Measurements from ENCODE around the gene SLC22A8.

Gene SLC22A8

GRCh38 chr11:63012430-63012829 is 3.2 kb downstream of the SLC22A8 start:
- no peak for DNase-seq (ENCODE audit: low read depth)
- H3K4me3 ChIP-seq (ENCODE audit: low read length): no peak overlapping the region
- TF ChIP-seq CTCF (IDR thresholded peaks at IDR 0.05; ENCODE audit: insufficient read depth, low read depth, low read length, missing control alignments): no peak

- no peak overlapping the region for H3K4me3 ChIP-seq (ENCODE audit: low read length)
- no peak for TF ChIP-seq CTCF (IDR thresholded peaks at IDR 0.05; ENCODE audit: insufficient read depth, low read depth, low read length, missing control alignments)
Observed at GRCh38 chr11:63010934-63011439, 4.7 kb downstream of the SLC22A8 start.

GRCh38 chr11:63007920-63008319 is 7.7 kb downstream of the SLC22A8 start:
- no peak for DNase-seq (ENCODE audit: low read depth)

More at GRCh38 chr11:63010934-63011439, 4.7 kb downstream of the SLC22A8 start:
- DNase-seq (ENCODE audit: low read depth): no peak

GRCh38 chr11:63001456-63001855 is 14.2 kb downstream of the SLC22A8 start:
- TF ChIP-seq CTCF (IDR thresholded peaks at IDR 0.05; ENCODE audit: insufficient read depth, low read depth, low read length, missing control alignments): no peak
- H3K4me3 ChIP-seq (ENCODE audit: low read length): no peak overlapping the region
- no peak for DNase-seq (ENCODE audit: low read depth)

More at GRCh38 chr11:63007920-63008319, 7.7 kb downstream of the SLC22A8 start:
- no peak for TF ChIP-seq CTCF (IDR thresholded peaks at IDR 0.05; ENCODE audit: insufficient read depth, low read depth, low read length, missing control alignments)
- no peak overlapping the region for H3K4me3 ChIP-seq (ENCODE audit: low read length)

GRCh38 chr11:62999649-63000048 is 16.0 kb downstream of the SLC22A8 start:
- no peak overlapping the region for H3K4me3 ChIP-seq (ENCODE audit: low read length)
- no peak for TF ChIP-seq CTCF (IDR thresholded peaks at IDR 0.05; ENCODE audit: insufficient read depth, low read depth, low read length, missing control alignments)

GRCh38 chr11:62999156-62999555 is 16.5 kb downstream of the SLC22A8 start:
- no peak for DNase-seq (ENCODE audit: low read depth)
- no peak for TF ChIP-seq CTCF (IDR thresholded peaks at IDR 0.05; ENCODE audit: insufficient read depth, low read depth, low read length, missing control alignments)
- H3K4me3 ChIP-seq (ENCODE audit: low read length): no peak overlapping the region

More at GRCh38 chr11:62999649-63000048, 16.0 kb downstream of the SLC22A8 start:
- DNase-seq (ENCODE audit: low read depth): peak; percentile 27

GRCh38 chr11:62996271-62996670 is 19.4 kb downstream of the SLC22A8 start:
- TF ChIP-seq CTCF (IDR thresholded peaks at IDR 0.05; ENCODE audit: insufficient read depth, low read depth, low read length, missing control alignments): no peak
- DNase-seq (ENCODE audit: low read depth): no peak
- H3K4me3 ChIP-seq (ENCODE audit: low read length): no peak overlapping the region

Data from epithelial cell of esophagus (primary cell).